HG03196 (cell line): ENCODE results near the gene OR6K2.

Experiments
- ATAC-seq: cut with Tn5 transposase; IDR thresholded peaks from one replicate; pipeline ENCODE4 v1.9.1; 2021; ENCODE audit not compliant: unreplicated experiment

The OR6K2 gene

GRCh38 chr1:158686111-158687009, 14.1 kb downstream of the OR6K2 start, which contains the start of gene SPTA1:
Gene SPTA1 (minus strand): TSS chr1:158686715. CDS start chr1:158686517, 198 bp downstream.
- ATAC-seq, result no peak

GRCh38 chr1:158685085-158685484, 15.4 kb downstream of the OR6K2 start:
- ATAC-seq, result no peak

- ATAC-seq, result no peak
Measured at GRCh38 chr1:158681606-158682005, 18.8 kb downstream of the OR6K2 start.

- ATAC-seq, result no peak
Measured at GRCh38 chr1:158679289-158679688, 21.2 kb downstream of the OR6K2 start.

GRCh38 chr1:158675563-158676323, 24.7 kb downstream of the OR6K2 start:
- ATAC-seq, result no peak

- ATAC-seq, result no peak
Measured at GRCh38 chr1:158674302-158674701, 26.1 kb downstream of the OR6K2 start.

GRCh38 chr1:158666037-158666436, 34.4 kb downstream of the OR6K2 start:
- ATAC-seq, result no peak

GRCh38 chr1:158654571-158654970, 45.9 kb downstream of the OR6K2 start:
- no peak for ATAC-seq

- ATAC-seq, result no peak
Measured at GRCh38 chr1:158654086-158654485, 46.4 kb downstream of the OR6K2 start.

- ATAC-seq, result no peak
Measured at GRCh38 chr1:158652721-158653334, 47.6 kb downstream of the OR6K2 start.
